Skin epidermis (tissue), 12 donors: ENCODE data around the gene MED12L.

Experiments used
- H3K27ac ChIP-seq, 21 experiments: fragments of 200-600 bp; sonication (generic) in 11 of 21; one replicate each; pipeline ENCODE4 v1.5.0; 2020; ENCODE audit warnings: mild to moderate bottlenecking in 3 of 21, inconsistent platforms in 2 of 21, moderate library complexity in 2 of 21
- H3K4me3 ChIP-seq, 7 experiments: fragments of 200-600 bp; sonication (generic) in 2 of 7; one replicate each; pipeline ENCODE4 v1.5.0; 2020; ENCODE audit warnings: inconsistent platforms in 2 of 7, mild to moderate bottlenecking in 2 of 7, moderate library complexity in 1 of 7

MED12L gene

DNA sequence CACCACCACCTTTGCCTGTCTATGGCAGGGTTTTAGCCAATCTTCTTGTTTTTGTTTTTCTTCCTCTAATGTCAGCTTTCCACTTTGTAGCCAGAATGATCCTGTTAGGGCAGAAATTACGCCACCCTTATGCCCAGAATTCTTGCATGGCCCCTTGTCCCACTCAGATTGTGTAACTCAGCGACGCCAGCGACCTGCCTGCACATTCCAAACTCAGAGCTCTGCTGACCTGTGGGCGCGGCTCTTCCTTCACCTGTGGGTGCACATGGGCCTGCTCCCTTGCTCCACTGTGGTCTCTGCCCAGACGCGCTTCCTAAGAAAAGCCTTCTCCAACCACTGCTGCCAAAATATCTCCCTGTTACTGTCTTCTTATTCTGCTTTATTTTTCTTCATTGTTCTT is 45.0 kb downstream of the MED12L start:
- H3K27ac ChIP-seq = no peak overlapping the region
- no peak overlapping the region for H3K4me3 ChIP-seq

DNA sequence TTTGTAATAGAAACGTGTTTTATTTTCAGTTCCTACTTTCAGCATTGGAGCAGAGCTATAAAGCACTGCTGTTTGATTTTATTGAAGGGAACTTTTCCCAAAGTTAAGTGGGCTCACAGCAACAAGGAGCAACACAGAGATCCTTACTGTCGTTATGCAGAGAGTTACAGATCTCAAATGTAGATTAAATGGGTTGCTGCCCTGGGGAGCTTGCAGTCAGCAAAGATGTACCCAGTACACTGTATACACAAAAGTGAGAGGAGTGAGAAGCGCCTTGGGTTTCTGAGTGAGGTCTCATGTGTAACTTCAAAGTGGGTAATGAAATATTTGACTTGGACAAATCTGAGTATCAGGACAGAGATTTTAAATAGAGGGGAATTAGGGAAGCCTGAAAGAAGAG is 47.7 kb downstream of the MED12L start:
- H3K4me3 ChIP-seq = no peak overlapping the region

DNA sequence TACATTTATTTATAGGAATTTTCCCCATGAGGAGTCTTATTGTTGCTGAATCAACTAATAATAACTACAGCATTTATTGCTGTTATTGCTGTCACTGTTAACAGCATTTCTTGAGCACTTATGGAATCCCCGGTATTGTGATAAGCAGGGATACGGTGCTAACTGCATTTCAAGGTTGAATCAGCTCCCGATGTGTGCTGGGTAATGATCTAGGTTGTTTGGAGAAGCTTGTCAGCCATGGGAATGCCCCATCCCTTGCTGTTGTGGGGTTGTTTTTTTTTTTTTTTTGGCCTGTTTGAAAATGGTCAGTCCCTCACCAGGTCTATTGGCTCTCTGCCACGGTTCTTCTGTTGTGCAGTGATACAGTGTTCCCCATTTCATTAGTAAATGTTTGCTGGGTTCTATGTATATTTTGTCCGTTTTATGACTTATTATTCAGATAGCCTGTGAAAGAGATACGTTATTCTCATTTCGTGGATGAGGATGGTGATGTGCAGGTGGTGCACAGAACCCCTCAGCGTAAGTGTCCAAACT is 48.5 kb downstream of the MED12L start:
- no peak overlapping the region for H3K27ac ChIP-seq
- H3K4me3 ChIP-seq = no peak overlapping the region

More for the DNA sequence above, 47.7 kb downstream of the MED12L start:
- H3K27ac ChIP-seq = no peak overlapping the region

DNA sequence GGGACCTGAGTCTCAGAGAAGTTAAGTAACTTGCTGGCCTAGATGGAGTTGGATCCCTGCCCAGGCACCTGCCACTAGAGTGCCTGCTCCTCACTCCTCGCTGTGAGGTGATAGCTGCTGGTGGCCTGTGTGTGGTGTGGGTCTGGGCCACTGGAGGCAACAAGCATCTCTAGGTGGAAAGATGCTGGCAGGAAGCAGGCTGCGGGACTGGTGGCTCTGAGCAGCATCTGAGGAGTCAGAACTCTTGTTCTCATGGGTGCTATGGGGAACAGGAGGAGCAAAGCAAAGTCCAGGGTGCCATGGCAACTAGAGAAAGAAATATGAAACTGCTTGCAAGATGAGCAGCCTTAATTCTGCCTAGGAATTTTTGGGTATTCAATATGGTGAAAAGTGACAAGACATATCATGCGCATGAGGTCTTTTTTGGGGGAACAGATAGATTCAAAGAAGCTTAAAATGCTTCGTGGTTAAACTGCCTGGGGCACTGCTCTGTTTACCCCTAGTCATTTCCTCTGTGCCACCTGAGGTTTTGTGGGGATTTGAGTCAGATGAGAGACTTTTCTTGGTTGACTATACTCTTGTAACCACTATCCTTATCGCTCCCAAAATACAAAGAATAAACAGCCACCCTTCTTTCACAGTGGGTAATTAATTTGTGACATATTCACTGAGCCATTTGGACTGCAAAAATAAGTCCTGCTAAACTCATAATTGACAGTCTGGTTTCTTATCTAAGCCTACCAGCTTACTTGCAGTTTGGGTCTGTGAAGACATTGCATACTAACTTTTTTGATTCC is 50.3 kb downstream of the MED12L start:
- H3K27ac ChIP-seq = peak overlapping the region in 1 of 21 experiments; percentile 24
- H3K4me3 ChIP-seq = no peak overlapping the region

DNA sequence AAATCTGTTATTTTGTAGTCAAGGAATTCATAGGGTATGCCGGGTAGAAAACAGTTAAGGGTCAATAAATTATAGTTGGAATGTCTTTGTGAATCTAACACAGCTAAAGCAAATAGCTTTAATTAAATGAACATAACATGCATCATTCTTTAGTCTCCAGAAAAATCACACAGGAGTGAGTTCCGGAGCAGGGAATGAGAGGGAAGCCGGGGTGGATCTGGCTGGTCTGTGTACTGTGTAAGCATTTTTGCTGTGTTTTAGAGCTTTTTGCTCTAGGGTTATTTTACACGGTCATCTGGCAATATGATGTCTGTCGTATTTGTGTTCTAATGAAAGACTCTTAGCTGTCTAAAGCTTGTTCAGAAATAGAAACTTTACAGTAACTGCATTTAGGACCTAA is 57.5 kb downstream of the MED12L start:
- H3K27ac ChIP-seq = no peak overlapping the region
- no peak overlapping the region for H3K4me3 ChIP-seq

DNA sequence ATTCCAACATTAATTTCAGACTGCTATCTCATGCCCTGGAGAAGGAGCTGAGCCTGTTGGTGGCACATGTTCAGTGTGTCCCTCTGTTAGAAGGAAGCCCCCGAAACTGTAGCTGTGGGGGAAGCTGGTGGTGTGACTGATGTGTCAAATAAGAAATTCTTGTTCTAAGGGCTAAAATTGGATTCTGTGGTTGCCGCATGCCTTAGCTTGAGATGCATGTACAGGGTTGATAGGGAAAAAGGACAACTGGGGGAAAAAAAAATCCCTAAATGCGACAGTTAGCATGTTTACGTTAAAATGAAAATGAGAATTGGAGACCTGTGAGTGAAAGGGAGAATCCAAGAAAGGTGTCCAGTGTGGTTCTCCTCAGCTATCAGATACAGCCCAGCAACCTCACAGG is 58.6 kb downstream of the MED12L start:
- Histone ChIP-seq H3K27ac (no peak overlapping the region), H3K4me3 (no peak overlapping the region)

DNA sequence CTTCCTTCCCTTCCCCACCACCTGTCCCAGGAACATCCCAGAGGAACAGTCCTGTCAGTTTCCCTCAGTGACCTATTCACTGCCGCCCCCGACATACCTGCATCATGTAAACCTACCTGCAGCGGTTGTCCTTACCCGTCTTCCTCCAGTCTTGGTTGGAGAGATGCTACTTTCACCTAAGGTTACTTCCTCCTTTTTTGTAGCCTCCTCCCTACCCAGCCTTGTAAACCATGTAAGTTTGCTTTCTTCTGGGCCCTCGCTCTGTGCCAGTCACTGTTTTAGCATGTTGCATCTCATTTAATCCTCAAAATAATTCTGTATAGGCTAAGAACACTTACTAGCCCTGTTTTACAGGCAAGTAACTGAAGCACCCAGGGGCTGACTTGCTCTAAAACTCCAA is 59.3 kb downstream of the MED12L start:
- H3K27ac ChIP-seq = no peak overlapping the region
- H3K4me3 ChIP-seq = no peak overlapping the region

DNA sequence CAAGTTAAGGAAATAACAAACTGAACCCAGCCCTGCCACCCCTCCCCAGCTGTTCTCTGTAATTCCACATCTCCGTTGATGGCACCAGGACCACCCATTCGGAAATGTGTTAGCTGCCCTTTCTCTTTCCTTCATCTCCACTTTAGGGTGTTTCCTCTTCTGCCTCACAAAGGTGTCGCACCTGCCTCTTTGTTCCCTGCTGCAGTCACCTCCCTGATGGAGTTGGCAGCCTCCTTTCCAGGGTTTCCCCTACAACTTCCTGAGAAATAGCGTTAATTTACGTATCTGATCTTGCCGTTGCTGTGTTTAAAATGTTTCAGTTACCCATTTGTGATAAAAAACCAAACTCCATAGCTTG is 60.2 kb downstream of the MED12L start:
- Histone ChIP-seq H3K4me3 (no peak overlapping the region), H3K27ac (no peak overlapping the region)

DNA sequence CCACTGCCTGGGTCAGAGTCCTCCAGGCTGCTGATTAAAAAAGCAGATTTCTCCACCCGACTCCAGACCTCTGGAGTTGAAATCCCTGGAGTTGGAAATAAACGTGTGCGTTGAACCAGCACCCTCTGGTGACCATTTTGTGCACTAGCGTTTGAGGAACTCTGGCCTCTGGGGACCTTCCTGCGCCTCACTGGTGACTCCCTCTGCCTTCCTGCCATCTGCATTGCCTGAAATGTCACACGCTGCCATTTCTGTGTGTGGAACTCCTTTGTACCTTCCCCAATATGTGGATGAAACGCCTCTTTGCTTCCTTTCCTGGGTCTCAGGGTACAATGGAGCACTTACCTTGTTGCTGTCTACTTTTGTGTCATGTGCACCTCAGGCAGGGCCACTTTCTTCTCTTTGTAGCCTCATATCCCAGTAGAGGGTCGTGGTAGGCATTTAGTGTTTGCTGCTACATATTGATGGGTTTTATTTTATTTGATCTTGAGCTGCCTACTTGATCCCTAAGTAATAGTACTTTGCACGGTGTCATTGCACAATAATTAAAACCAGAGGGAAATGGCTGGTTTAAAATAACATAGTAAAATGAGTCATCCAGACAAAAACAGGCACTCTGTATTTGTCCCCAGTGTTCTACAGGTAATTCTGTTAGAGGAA is 60.7 kb downstream of the MED12L start:
- Histone ChIP-seq H3K27ac (no peak overlapping the region), H3K4me3 (no peak overlapping the region)

DNA sequence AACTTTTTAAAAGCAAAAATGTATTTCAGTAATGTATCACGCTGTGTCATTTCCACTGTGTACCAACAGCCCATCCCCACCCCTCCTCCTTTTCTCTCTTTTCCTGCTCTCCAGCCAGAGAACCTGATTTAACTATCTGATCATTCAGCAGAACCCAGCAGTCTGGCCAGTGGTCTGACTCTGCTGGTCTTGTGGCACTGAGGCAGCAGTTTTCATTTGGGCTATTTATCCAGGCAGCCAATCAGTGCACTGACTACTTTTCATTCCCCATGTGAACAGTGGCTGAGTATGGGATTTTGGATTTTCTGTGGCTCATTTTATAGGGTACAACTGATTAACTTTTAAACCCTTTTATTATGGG is 61.2 kb downstream of the MED12L start:
- no peak overlapping the region for H3K27ac ChIP-seq

DNA sequence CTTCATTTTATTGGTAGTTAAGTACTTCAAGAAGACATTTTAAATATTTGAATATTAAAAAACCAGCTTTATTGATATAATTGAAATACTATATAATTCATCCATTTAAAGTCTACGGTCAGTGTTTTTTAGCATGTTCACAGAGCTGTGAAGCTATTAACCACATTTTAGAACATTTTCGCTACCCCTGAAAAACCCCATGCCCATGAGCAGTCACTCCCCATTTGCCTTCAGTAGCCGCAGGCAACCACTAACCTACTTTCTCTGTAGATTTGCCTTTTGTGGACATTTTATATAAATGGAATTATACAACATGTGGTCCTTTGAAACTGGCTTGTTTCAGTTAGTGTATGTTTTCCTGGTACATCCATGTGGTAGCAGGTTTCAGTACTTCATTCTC is 61.8 kb downstream of the MED12L start:
- H3K27ac ChIP-seq = no peak overlapping the region
- no peak overlapping the region for H3K4me3 ChIP-seq

More for the DNA sequence above, 61.2 kb downstream of the MED12L start:
- no peak overlapping the region for H3K4me3 ChIP-seq

DNA sequence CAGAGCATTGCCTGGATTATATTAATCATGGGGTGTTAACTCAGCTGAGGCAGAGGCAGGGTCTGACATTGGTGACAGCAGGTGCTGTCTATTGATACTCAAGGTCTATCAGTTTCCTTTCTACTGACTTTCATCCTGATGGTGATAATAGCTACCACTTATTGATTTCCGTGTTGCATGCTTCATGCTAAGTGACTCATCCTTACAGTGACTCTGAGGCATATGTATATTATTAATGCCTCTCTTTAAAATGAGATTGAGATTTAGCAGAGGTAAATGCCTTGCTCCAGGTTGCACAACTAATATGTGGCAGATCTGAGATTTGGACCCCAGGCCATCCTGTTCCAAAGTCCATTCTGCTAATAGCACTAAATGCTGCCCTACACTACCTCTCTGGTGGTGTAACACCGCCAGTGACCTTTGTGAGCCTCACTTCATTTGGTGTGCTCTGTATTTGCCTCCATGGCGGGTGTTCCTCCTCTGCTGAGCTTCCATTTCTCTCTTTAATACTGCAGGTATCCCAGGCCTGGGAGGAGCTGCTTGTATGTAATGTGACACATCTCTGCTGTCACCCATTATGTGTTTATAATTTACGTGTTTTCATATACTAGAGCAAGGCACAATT is 67.1 kb downstream of the MED12L start:
- no peak overlapping the region for H3K4me3 ChIP-seq
- H3K27ac ChIP-seq = no peak overlapping the region

DNA sequence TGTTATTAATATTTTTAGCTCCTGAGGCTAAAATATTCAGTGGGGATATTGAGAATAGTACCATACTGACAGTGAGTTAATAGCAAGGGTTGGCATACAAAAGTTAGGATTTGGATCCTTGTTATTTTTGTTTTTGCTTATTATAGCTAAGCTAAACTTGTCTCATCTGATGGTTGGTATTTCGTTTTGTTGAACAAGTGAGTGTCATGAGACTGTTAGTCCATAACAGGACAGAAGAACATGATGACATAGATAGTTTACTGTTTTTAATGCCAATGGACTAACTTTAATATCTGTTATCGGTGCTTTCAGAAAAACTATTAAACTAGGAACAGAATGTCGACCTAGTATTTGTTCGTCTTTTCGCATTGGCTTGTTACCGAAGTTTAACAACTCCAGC is 69.1 kb downstream of the MED12L start:
- H3K27ac ChIP-seq = no peak overlapping the region
- no peak overlapping the region for H3K4me3 ChIP-seq

DNA sequence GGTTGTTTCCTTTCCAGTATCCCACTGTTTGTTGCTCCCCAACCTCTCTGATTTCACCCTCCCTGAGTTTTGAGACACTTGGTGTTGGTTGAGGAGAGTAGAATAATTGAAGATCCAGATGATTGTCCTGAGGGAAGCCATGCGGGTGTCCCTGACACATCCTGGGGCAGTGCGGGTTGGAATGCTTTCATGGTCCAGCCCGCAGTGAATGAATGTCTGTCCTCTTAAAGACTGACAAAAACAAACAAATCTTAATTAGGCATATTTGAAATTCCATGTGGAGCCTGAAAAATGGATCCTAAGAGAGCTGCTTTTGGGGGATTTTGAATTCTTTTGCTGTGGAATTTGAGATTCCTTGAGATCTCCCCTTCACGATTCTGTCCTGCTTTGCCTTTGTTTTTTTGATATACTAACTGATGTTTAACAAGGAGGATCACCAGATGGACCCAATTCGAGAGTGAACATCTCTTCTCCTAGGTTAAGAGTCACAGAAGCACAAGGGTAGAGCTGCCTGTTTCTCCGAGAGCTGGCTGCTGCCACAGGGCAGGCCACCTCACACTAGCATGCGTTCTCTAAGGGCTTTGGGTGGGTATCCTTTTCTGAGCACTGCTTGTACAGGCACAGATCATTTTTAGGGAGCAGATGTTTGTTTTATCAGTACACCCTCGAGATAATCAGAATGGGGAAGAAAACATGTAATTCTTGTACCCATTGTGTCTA is 70.1 kb downstream of the MED12L start:
- no peak overlapping the region for H3K4me3 ChIP-seq
- no peak overlapping the region for H3K27ac ChIP-seq

DNA sequence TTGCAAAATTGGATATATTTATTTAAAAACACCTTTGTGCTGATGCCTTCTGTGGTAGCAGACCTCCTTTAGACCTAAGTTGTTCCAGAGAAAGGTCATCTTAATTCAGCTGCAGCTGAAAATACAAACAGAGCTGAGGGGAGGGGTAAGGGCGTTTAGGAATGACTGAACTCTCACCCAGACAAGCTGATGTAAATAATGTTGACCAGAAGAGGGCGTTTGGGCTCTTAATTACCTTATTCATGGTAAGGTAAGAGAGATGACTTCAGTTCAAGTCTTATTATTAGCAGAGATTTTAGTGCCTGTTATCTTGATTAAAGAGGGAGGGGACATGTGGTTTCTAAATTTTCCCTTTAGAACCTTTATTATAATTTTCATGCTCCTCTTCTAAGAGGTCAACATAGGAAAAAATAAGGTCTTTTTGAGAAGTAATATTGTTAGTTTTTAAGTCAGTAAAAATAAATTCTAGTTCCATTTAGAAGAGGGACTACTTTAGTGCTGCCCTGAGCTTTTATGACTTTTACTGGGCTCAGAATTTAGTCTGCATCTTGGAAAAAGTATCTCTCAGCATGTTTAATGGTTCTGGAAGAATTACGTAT is 71.3 kb downstream of the MED12L start:
- Histone ChIP-seq H3K4me3 (no peak overlapping the region), H3K27ac (no peak overlapping the region)

DNA sequence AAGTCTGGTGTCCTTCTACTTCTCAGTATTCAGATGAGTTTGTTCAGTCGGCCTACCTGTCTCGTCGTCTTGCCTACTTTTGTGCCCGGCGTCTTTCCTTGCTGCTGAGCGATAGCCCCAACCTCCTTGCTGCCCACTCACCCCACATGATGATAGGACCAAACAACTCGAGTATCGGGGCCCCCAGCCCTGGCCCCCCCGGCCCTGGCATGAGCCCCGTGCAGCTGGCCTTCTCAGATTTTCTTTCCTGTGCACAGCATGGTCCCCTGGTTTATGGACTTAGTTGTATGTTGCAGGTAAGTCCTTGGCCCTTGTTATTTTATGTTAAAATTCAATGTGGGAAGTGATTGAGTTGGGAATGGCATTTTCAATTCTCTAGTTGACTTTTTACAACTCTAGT is 74.3 kb downstream of the MED12L start:
- Histone ChIP-seq H3K27ac (no peak overlapping the region), H3K4me3 (no peak overlapping the region)

DNA sequence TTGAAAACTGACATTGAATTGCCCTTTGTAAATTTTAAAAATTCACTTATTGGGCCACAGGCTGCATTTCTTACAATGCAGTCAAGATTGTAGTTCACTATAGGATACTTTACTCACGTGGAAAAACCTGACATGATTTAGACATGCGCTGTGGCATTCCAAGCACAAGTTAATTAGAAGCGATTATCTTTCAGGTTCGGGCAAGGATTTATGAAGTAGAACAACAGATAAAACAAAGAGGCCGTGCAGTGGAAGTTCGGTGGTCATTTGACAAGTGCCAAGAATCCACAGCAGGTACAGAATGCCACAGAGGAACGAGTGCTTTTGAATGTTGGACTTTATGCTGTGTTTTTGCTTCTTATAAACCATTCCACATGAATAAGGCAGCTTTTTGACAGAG is 79.8 kb downstream of the MED12L start:
- no peak overlapping the region for H3K4me3 ChIP-seq
- H3K27ac ChIP-seq = no peak overlapping the region

DNA sequence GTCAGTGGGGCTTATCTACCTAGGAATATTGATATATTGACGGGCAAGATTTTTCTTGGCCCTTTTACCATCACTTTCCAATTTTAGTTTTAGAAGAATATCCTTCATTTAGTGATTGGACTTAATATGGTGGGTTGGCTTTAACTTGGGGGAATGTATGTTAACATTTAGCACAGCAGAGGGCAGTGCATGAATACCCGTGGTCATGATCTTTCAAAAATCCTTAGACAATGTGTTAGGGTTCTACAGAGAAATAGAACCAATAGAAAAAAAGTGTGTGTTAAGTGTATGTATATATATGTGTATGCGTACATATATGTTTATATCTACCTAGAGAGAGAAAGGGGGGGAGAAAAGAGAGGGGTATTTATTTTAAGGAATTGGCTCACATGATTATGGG is 80.7 kb downstream of the MED12L start:
- Histone ChIP-seq H3K27ac (no peak overlapping the region), H3K4me3 (no peak overlapping the region)

DNA sequence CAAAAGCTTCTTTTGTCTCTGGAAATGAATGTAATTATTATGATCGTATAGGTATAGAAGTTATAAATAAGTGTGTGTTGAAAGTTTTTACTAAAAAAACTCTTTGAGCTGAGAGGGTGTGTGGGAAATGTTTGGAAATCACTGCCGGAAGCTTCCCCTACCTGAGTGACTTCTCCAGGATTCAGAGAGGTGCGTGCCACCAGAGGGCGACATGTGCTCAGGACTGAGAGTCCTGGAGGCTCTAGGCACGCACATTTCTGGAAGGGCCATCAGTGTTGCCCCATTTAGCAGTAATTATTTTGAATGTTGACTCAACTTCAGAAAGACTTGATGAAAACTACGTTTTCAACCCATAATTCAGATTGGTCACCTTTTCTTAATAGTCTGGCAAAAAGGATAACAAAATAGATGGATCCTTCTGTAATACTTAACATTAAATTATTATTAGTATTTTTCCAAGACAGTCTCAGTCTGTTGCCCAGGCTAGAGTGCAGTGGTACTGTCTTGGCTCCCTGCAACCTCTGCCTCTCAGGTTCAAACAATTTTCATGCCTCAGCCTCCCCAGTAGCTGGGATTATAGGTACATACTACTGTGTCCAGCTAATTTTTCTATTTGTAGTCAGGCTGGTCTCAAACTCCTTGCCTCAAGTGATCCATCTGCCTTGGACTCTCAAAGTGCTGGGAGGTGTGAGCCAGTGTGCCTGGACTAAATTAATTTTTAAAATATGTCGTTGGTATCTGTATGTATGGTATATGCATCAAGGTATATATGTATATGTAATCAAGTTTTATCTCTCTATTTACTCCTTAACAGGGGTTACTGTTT is 83.0 kb downstream of the MED12L start:
- H3K27ac ChIP-seq = peak overlapping the region in 2 of 21 experiments; percentile 21 to 32

More for the DNA sequence above, 83.0 kb downstream of the MED12L start:
- no peak overlapping the region for H3K4me3 ChIP-seq
